Chondrocyte (in vitro differentiated cells): ENCODE results near the gene SPTBN2. TPM values are rescaled to one million over a fixed set of nuclear protein-coding genes. Genes with fewer than 3 reads are reported as not detected.

Experiments used
- DNase-seq: peaks from one replicate; pipeline ENCODE4 v3.0.0; 2021; ENCODE audit warnings: mixed read lengths, low spot score
- H3K27ac Mint-ChIP-seq: one replicate; pipeline ENCODE4 v1.8.0; 2021; ENCODE audit warnings: mild to moderate bottlenecking, moderate library complexity, mixed read lengths; ENCODE audit not compliant: unreplicated experiment
- H3K27me3 Mint-ChIP-seq: 2 replicates; pipeline ENCODE4 v1.8.0; 2021; ENCODE audit warnings: low read depth, mixed read lengths
- H3K36me3 Mint-ChIP-seq: 2 replicates; pipeline ENCODE4 v1.8.0; 2021; ENCODE audit warnings: low read depth, mixed read lengths
- H3K4me1 Mint-ChIP-seq: 2 replicates; pipeline ENCODE4 v1.8.0; 2021; ENCODE audit warnings: low read depth, mild to moderate bottlenecking, mixed read lengths
- H3K4me3 Mint-ChIP-seq: one replicate; pipeline ENCODE4 v1.8.0; 2021; ENCODE audit warnings: mild to moderate bottlenecking, moderate library complexity, mixed read lengths; ENCODE audit not compliant: unreplicated experiment
- H3K9me3 Mint-ChIP-seq: 2 replicates; pipeline ENCODE4 v1.8.0; 2021; ENCODE audit warnings: low read depth, mixed read lengths
- CTCF ChIP-seq: fragments of 200-600 bp; sonication (generic); IDR thresholded peaks from 2 replicates; pipeline ENCODE4 v1.5.0; 2021; ENCODE audit warnings: antibody characterized with exemption, mild to moderate bottlenecking, moderate library complexity
- total RNA-seq: library from RNA; stranded (reverse); gene quantifications from 3 replicates; pipeline ENCODE4 v1.2.1, GENCODE V29; 2021

The SPTBN2 gene
- total RNA-seq, 1 donor from 2014 or later: 15.7 TPM

DNA sequence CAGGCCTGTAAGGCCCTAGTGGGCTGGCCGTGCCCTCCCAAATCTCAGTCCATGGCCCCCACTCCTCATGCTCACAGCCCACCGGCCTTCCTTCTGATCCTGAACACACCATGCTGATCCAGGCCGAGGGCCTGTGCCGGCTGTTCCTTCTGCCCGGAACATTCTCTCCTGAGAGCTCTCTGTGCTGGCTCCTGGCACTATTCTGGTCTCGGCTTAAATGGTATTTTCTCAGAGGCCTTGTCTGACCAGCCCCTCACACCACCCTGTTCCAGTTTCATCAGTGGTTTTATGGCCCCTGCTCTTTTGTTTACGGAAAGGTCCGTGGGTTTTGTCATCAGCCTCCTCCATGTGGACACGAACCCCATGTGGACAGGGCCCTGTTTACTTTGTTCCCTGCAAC lies 22.0 kb downstream of the SPTBN2 start:
- H3K36me3 Mint-ChIP-seq: peaks cover 3% of the 10 kb centered on the region
- no peak for TF ChIP-seq CTCF
- H3K27me3 Mint-ChIP-seq: no peaks in the 10 kb centered on the region
- no peak overlapping the region for H3K27ac Mint-ChIP-seq
- no peak overlapping the region for H3K4me3 Mint-ChIP-seq
- H3K4me1 Mint-ChIP-seq: no peaks in the 10 kb centered on the region
- DNase-seq: no peak
- H3K9me3 Mint-ChIP-seq: no peaks in the 10 kb centered on the region

GRCh38 chr11:66705587-66706335 lies 23.3 kb downstream of the SPTBN2 start:
- no peaks in the 10 kb centered on the region for H3K4me1 Mint-ChIP-seq
- no peak for TF ChIP-seq CTCF

DNA sequence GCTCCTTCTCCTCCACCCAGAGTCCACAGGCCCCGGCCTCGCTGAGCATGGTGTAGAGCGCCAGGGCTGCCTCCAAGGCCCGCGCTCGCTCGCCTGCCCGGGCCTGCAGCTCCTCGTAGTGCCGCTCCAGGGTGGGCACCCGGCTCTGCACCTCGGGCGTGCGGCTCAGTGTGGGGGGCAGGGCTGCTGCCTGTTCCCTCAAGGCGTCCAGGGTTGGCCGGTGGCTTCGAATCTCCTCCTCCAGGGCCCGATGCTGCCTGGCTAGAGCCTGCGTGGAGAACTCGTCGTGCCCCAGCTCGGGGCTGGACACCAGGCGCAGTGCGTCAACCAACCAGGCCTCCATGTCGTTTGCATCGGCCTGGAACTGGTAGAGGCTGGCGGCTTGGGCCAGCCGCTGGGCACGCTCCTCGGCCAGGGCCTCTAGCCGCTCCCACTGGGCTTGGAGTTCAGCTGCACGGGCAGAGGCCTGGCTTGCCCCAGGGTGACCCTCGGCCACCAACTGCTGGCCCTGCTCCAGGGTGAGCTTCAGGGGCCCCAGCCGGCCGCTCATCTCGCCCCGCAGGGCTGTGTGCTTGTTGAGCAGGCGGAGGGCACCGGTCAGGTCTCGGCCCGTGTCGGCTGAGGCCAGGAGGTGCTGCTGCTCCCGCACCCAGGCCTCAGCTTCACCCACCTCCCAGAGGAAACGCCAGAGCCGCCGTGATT lies 24.2 kb downstream of the SPTBN2 start:
- H3K4me3 Mint-ChIP-seq: no peak overlapping the region
- peaks cover 9% of the 10 kb centered on the region for H3K36me3 Mint-ChIP-seq
- no peak for DNase-seq
- no peaks in the 10 kb centered on the region for H3K9me3 Mint-ChIP-seq
- no peaks in the 10 kb centered on the region for H3K27me3 Mint-ChIP-seq
- no peaks in the 10 kb centered on the region for H3K4me1 Mint-ChIP-seq
- no peak for TF ChIP-seq CTCF
- no peak overlapping the region for H3K27ac Mint-ChIP-seq

More at GRCh38 chr11:66705587-66706335, 23.3 kb downstream of the SPTBN2 start:
- Mint-ChIP-seq H3K4me3 (no peak overlapping the region), H3K27ac (no peak overlapping the region), H3K9me3 (no peaks in the 10 kb centered on the region), H3K27me3 (no peaks in the 10 kb centered on the region), H3K36me3 (peaks cover 6% of the 10 kb centered on the region)
- no peak for DNase-seq

DNA sequence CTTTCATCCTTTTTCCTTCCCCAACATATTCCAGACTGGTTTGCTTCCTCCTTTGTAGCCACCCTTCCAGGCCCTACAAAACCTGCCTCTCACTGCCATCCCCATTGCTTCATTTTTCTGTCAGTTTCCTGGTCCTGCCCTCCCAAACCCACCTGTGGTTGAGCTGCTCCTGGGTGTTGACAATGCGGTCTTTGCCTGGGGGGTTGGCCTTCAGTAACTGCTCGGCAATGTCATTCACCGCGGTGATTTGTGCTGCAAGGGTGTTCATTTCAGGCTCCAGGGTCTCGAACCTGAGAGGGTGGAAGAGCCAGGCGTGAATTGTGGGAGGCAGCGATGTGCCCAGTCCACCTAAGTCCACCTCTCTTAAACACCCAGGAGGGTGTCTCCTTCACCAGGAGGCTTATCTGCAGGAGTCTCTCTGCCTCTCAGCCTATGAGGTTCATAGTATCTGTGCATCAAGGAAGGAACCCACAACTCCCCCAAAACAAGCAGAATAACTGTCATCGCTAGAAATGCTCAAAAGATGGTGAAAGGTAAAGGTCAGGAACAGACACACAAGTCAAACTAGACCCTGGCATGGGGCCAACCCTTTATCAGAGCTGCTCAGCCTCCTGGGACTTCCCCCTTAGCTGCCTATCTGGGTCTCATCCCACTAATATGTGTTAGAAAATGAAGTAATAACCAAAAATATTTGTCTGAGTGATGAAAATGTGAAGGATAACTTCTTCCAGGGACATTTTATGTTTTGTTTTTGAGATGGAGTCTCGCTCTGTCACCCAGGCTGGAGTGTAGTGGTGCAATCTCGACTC lies 27.4 kb downstream of the SPTBN2 start:
- no peak overlapping the region for H3K27ac Mint-ChIP-seq
- H3K4me1 Mint-ChIP-seq: no peaks in the 10 kb centered on the region
- DNase-seq: no peak
- H3K27me3 Mint-ChIP-seq: no peaks in the 10 kb centered on the region
- H3K9me3 Mint-ChIP-seq: no peaks in the 10 kb centered on the region
- no peak for TF ChIP-seq CTCF
- peaks cover 13% of the 10 kb centered on the region for H3K36me3 Mint-ChIP-seq
- no peak overlapping the region for H3K4me3 Mint-ChIP-seq

DNA sequence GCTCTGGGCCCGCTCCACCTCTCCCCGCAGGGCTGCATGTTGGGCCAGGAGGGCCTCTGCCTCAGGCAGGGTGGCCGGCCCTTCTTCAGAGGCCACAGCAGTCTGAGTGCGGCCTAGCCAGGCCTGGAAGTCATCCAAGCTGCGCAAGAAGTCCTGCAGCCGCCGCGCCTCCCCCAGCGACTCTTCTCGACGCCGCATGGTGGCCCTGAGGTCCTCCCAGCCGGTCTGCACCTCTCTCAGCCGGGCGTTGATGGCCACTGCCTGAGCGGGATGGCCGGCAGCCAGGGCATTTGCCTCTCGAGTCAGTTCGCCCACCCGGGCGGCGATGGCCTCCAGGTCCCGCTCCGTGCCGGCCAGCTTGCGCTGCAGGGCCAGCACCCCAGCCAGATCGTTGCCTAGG lies 28.3 kb downstream of the SPTBN2 start:
- DNase-seq: no peak
- Mint-ChIP-seq H3K9me3 (no peaks in the 10 kb centered on the region), H3K4me1 (no peaks in the 10 kb centered on the region), H3K36me3 (peaks cover 13% of the 10 kb centered on the region), H3K27me3 (no peaks in the 10 kb centered on the region), H3K27ac (no peak overlapping the region), H3K4me3 (no peak overlapping the region)
- TF ChIP-seq CTCF: no peak
